IMR-90 (cell line): ENCODE results near the gene ZNF561. TPM values are rescaled to one million over a fixed set of nuclear protein-coding genes. Genes with fewer than 3 reads are reported as not detected.

Source experiments
- ATAC-seq: fragments of 200-7000 bp; cut with Tn5 transposase; 2 replicates; pipeline ENCODE4 v1.9.1; 2020; ENCODE audit warnings: low read depth, mild to moderate bottlenecking, moderate library complexity
- BruUV-seq: library from RNA; stranded (reverse); fragments of 400-500 nt; replicated peaks from 2 replicates; lab custom pipeline; 2021; lab: Mats Ljungman, UMichigan
- CTCF ChIA-PET: fragments of 300-600 bp; formaldehyde crosslinking; extraction: SDS; loops from one replicate; lab custom pipeline; 2021; ENCODE audit warnings: antibody characterized with exemption; lab: Yijun Ruan, JAX
- POLR2A ChIA-PET: fragments of 300-600 bp; sonication (Branson Sonifier 250); formaldehyde crosslinking; loops from one replicate; lab custom pipeline; 2022; ENCODE audit warnings: antibody characterized with exemption; ENCODE audit not compliant: unreplicated experiment; lab: Charles Lee
- DNase-seq: peaks from one replicate; pipeline ENCODE4 v3.0.0; 2013
- H2AFZ ChIP-seq: replicated peaks from 2 replicates; pipeline ENCODE3; 2013; ENCODE audit warnings: low read length, mild to moderate bottlenecking; ENCODE audit not compliant: poor library complexity
- H2AK5ac ChIP-seq: 2 replicates; pipeline ENCODE4 v1.6.1; 2013; ENCODE audit warnings: low read depth, low read length, inconsistent platforms
- H2AK9ac ChIP-seq: replicated peaks from 2 replicates; pipeline ENCODE3; 2013; ENCODE audit warnings: mild to moderate bottlenecking, low read depth, low read length, moderate library complexity; ENCODE audit not compliant: poor library complexity
- H2BK120ac ChIP-seq: 2 replicates; pipeline ENCODE4 v1.6.1; 2013; ENCODE audit warnings: low read depth, low read length, inconsistent platforms
- H2BK15ac ChIP-seq: 3 replicates; pipeline ENCODE4 v1.6.1; 2013; ENCODE audit warnings: low read depth, low read length, inconsistent platforms
- H2BK20ac ChIP-seq: 2 replicates; pipeline ENCODE4 v1.6.1; 2013; ENCODE audit warnings: low read depth, mild to moderate bottlenecking, inconsistent platforms, low read length, moderate library complexity
- H2BK5ac ChIP-seq: 2 replicates; pipeline ENCODE4 v1.6.1; 2013; ENCODE audit warnings: mild to moderate bottlenecking, low read depth, low read length, inconsistent platforms; ENCODE audit not compliant: poor library complexity, severe bottlenecking
- H3K14ac ChIP-seq: replicated peaks from 2 replicates; pipeline ENCODE4 v1.6.1; 2013; ENCODE audit warnings: low read depth, low read length, inconsistent platforms
- H3K18ac ChIP-seq: 2 replicates; pipeline ENCODE4 v1.6.1; 2013; ENCODE audit warnings: low read depth, low read length, control low read depth
- H3K23ac ChIP-seq: 2 replicates; pipeline ENCODE4 v1.6.1; 2013; ENCODE audit warnings: low read depth, low read length, inconsistent platforms
- H3K27ac ChIP-seq: 2 replicates; pipeline ENCODE4 v1.5.1; 2013; ENCODE audit warnings: mild to moderate bottlenecking, control low read depth, low read length; ENCODE audit not compliant: insufficient read depth
- H3K27me3 ChIP-seq: 2 replicates; pipeline ENCODE4 v1.6.1; 2013; ENCODE audit warnings: low read length; ENCODE audit not compliant: control insufficient read depth, insufficient read depth
- H3K36me3 ChIP-seq: 2 replicates; pipeline ENCODE4 v1.6.1; 2013; ENCODE audit warnings: low read length, mixed read lengths; ENCODE audit not compliant: control insufficient read depth, insufficient read depth
- H3K4ac ChIP-seq: 2 replicates; pipeline ENCODE4 v1.6.1; 2013; ENCODE audit warnings: low read depth, low read length, inconsistent platforms
- H3K4me1 ChIP-seq: 2 replicates; pipeline ENCODE4 v1.6.1; 2013; ENCODE audit warnings: low read length, mixed read lengths; ENCODE audit not compliant: control insufficient read depth, insufficient read depth
- H3K4me2 ChIP-seq: 2 replicates; pipeline ENCODE4 v1.6.1; 2013; ENCODE audit warnings: low read depth, mild to moderate bottlenecking, control low read depth, low read length, moderate library complexity
- H3K4me3 ChIP-seq: 2 replicates; pipeline ENCODE4 v1.5.1; 2013; ENCODE audit warnings: low read depth, mild to moderate bottlenecking, control low read depth, low read length, moderate library complexity; ENCODE audit not compliant: insufficient read depth
- H3K56ac ChIP-seq: 2 replicates; pipeline ENCODE4 v1.6.1; 2013; ENCODE audit warnings: low read length, inconsistent platforms; ENCODE audit not compliant: insufficient read depth; ENCODE audit errors: extremely low read depth
- H3K79me1 ChIP-seq, 2 experiments: 2 replicates each; pipeline ENCODE4 v1.6.1; 2013; ENCODE audit warnings: low read length in 2 of 2, inconsistent platforms in 1 of 2, low read depth in 1 of 2
- H3K9ac ChIP-seq: 2 replicates; pipeline ENCODE4 v1.6.1; 2013; ENCODE audit warnings: low read depth, low read length, control low read depth
- H3K9me1 ChIP-seq: 2 replicates; pipeline ENCODE4 v1.6.1; 2013; ENCODE audit warnings: low read length, inconsistent platforms; ENCODE audit not compliant: insufficient read depth
- H3K9me3 ChIP-seq: 2 replicates; pipeline ENCODE4 v1.6.1; 2013; ENCODE audit warnings: low read length; ENCODE audit not compliant: control insufficient read depth, insufficient read depth
- H4K20me1 ChIP-seq: 2 replicates; pipeline ENCODE4 v1.6.1; 2013; ENCODE audit warnings: low read length, inconsistent platforms; ENCODE audit not compliant: insufficient read depth
- H4K5ac ChIP-seq: 2 replicates; pipeline ENCODE4 v1.6.1; 2013; ENCODE audit warnings: mild to moderate bottlenecking, low read depth, low read length, control low read depth
- H4K8ac ChIP-seq, 2 experiments: 2 replicates each; pipeline ENCODE4 v1.6.1; 2013; ENCODE audit warnings: low read depth in 2 of 2, low read length in 2 of 2, control low read depth in 1 of 2, inconsistent platforms in 1 of 2
- H4K91ac ChIP-seq: 2 replicates; pipeline ENCODE4 v1.6.1; 2013; ENCODE audit warnings: low read depth, low read length, inconsistent platforms; ENCODE audit not compliant: insufficient read depth
- BHLHE40 ChIP-seq: fragments of 150-350 bp; IDR thresholded peaks from 2 replicates; pipeline ENCODE4 v1.6.1; 2016; ENCODE audit warnings: mild to moderate bottlenecking, low read depth, low read length
- CEBPB ChIP-seq: IDR thresholded peaks from 2 replicates; pipeline ENCODE4 v1.6.1; 2012; ENCODE audit warnings: low read depth, low read length, improper control_type of control experiment
- CHD1 ChIP-seq: IDR thresholded peaks from 2 replicates; pipeline ENCODE4 v1.6.1; 2012; ENCODE audit warnings: low read depth, low read length, improper control_type of control experiment
- FOS ChIP-seq: fragments of 150-350 bp; IDR thresholded peaks from 2 replicates; pipeline ENCODE4 v1.6.1; 2016; ENCODE audit warnings: low read depth, low read length
- MAFK ChIP-seq: IDR thresholded peaks from 2 replicates; pipeline ENCODE4 v1.6.1; 2012; ENCODE audit warnings: low read depth, low read length, improper control_type of control experiment
- MAZ ChIP-seq: IDR thresholded peaks from 2 replicates; pipeline ENCODE4 v1.6.1; 2012; ENCODE audit warnings: low read depth, mild to moderate bottlenecking, low read length, improper control_type of control experiment, moderate library complexity, borderline replicate concordance
- MXI1 ChIP-seq: IDR thresholded peaks from 2 replicates; pipeline ENCODE4 v1.6.1; 2012; ENCODE audit warnings: low read depth, mild to moderate bottlenecking, low read length, moderate library complexity, borderline replicate concordance
- NFE2L2 ChIP-seq: fragments of 150-350 bp; IDR thresholded peaks from 2 replicates; pipeline ENCODE4 v1.6.1; 2016; ENCODE audit warnings: low read depth, mild to moderate bottlenecking, low read length
- POLR2A ChIP-seq: IDR thresholded peaks from 2 replicates; pipeline ENCODE4 v1.6.1; 2012; ENCODE audit warnings: mild to moderate bottlenecking, low read depth, low read length
- RAD21 ChIP-seq: IDR thresholded peaks from 2 replicates; pipeline ENCODE4 v1.6.1; 2012; ENCODE audit warnings: low read length, improper control_type of control experiment
- RCOR1 ChIP-seq: IDR thresholded peaks from 2 replicates; pipeline ENCODE4 v1.6.1; 2012; ENCODE audit warnings: mild to moderate bottlenecking, low read length, improper control_type of control experiment; ENCODE audit not compliant: insufficient replicate concordance
- RFX5 ChIP-seq: IDR thresholded peaks from 2 replicates; pipeline ENCODE4 v1.8.0; 2012; ENCODE audit warnings: low read depth, mild to moderate bottlenecking, low read length, moderate library complexity
- SMC3 ChIP-seq: fragments of 150-350 bp; IDR thresholded peaks from 2 replicates; pipeline ENCODE4 v1.6.1; 2016; ENCODE audit warnings: low read depth, mild to moderate bottlenecking, antibody characterized with exemption, low read length, moderate library complexity
- WGBS, 2 experiments: methylation state at CpG; one replicate each; pipeline versions ENCODE4 v1.1.5 to v1.1.7; 2013; ENCODE audit warnings: missing lambda C conversion rate in 2 of 2; ENCODE audit not compliant: insufficient read length in 1 of 2; ENCODE audit errors: extremely low coverage in 2 of 2; 5-methylcytosine and 5-hydroxymethylcytosine counted together
- dilution Hi-C: fragments of 300-500 bp; cut with HindIII; formaldehyde crosslinking; loops from one replicate; pipeline ENCODE4 v1.14.3; 2018; ENCODE audit warnings: low sequenced_read_pairs; ENCODE audit not compliant: unreplicated experiment
- in situ Hi-C: fragments of 300-500 bp; cut with MboI; formaldehyde crosslinking; loops from 3 replicates; pipeline ENCODE4 v1.14.3; 2019; ENCODE audit warnings: low sequenced_read_pairs, inconsistent platforms, mixed read lengths
- intact Hi-C: fragments of 100-400 bp; cut with micrococcal nuclease; formaldehyde crosslinking; loops from 2 replicates; pipeline ENCODE4 v1.10.0; 2022
- polyA plus RNA-seq, 3 experiments: library from polyadenylated mRNA; depleted of rRNA; stranded (reverse); fragments of >200 nt; gene quantifications; 2 replicates each; pipeline ENCODE4 v1.2.3, GENCODE V29; 2012; ENCODE audit warnings: low replicate concordance in 1 of 3
- total RNA-seq: library from RNA; depleted of rRNA; stranded (reverse); fragments of >200 nt; gene quantifications from 2 replicates; pipeline ENCODE4 v1.2.3, GENCODE V29; 2012
- TF ChIP-seq, protein P1 (sequence below): conservative IDR thresholded peaks from 2 replicates; pipeline ENCODE4 v1.5.1; 2012; ENCODE audit warnings: mild to moderate bottlenecking, low read depth, low read length, improper control_type of control experiment
- TF ChIP-seq, protein P2 (sequence below): fragments of 150-350 bp; IDR thresholded peaks from 2 replicates; pipeline ENCODE4 v1.6.1; 2016; ENCODE audit warnings: low read depth, mild to moderate bottlenecking, low read length, moderate library complexity, borderline replicate concordance
- TF ChIP-seq, protein P3 (sequence below): fragments of 150-350 bp; IDR thresholded peaks from 2 replicates; pipeline ENCODE4 v1.6.1; 2017; ENCODE audit warnings: mild to moderate bottlenecking, antibody characterized with exemption, low read length, low read depth

Gene ZNF561
- total and polyA plus RNA-seq, 2 of the 4 experiments (the other 2 are of a cell fraction), result 22.5 to 38.9 TPM

DNA sequence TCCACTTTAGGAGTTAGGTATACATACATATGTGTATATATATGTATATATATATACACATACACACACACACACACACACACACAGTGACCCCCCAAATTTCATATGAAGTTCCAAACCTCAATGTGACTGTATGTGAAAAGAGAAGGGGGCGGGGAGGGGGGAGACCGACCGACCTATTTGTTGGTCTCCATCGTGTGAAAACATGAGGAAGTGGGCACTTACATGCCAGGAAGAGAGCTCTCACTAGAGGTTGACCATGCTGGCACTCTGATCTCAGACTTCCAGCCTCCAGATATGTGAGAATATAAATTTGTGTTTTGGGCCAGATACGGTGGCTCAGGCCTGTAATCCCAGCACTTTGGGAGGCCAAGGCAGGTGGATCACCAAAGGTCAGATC is 29.3 kb upstream of the ZNF561 start:
- H4K8ac ChIP-seq, result no peak overlapping the region
- WGBS, 2 experiments, result 82% methylated on average over 3 of the region's 5 CpGs; no CpG with 5 or more reads in 1 of the 2 experiments
- no peak overlapping the region for H4K91ac ChIP-seq
- H2BK120ac ChIP-seq, result no peak overlapping the region
- no peaks in the 10 kb centered on the region for H3K4me1 ChIP-seq
- peaks cover 16 to 27% of the 10 kb centered on the region in 2 experiments; a peak in 3 of 4 replicates for H3K79me1 ChIP-seq
- in situ Hi-C loops, result no loop called here
- dilution Hi-C loops, result no loop called here
- no peak overlapping the region for H3K9ac ChIP-seq
- H3K56ac ChIP-seq, result no peak overlapping the region
- H3K14ac ChIP-seq, result no peak overlapping the region
- no TSS peak for BruUV-seq
- no peak overlapping the region for H2BK5ac ChIP-seq
- H3K27ac ChIP-seq, result no peak overlapping the region
- ATAC-seq (no peak), DNase-seq (no peak)
- no peaks in the 10 kb centered on the region for H4K20me1 ChIP-seq
- no peak overlapping the region for H3K4me2 ChIP-seq
- H3K4ac ChIP-seq, result no peak overlapping the region
- no peak overlapping the region for H2BK20ac ChIP-seq
- no peak overlapping the region for H2AFZ ChIP-seq
- H2AK5ac ChIP-seq, result no peak overlapping the region
- CTCF ChIA-PET, result no interaction called here
- intact Hi-C loops, result no loop called here
- TF ChIP-seq, protein P1, sequence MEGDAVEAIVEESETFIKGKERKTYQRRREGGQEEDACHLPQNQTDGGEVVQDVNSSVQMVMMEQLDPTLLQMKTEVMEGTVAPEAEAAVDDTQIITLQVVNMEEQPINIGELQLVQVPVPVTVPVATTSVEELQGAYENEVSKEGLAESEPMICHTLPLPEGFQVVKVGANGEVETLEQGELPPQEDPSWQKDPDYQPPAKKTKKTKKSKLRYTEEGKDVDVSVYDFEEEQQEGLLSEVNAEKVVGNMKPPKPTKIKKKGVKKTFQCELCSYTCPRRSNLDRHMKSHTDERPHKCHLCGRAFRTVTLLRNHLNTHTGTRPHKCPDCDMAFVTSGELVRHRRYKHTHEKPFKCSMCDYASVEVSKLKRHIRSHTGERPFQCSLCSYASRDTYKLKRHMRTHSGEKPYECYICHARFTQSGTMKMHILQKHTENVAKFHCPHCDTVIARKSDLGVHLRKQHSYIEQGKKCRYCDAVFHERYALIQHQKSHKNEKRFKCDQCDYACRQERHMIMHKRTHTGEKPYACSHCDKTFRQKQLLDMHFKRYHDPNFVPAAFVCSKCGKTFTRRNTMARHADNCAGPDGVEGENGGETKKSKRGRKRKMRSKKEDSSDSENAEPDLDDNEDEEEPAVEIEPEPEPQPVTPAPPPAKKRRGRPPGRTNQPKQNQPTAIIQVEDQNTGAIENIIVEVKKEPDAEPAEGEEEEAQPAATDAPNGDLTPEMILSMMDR, result no peak
- TF ChIP-seq RCOR1, result no peak
- TF ChIP-seq POLR2A, result no peak
- TF ChIP-seq MXI1, result no peak
- no peak for TF ChIP-seq RAD21
- TF ChIP-seq, protein P2, sequence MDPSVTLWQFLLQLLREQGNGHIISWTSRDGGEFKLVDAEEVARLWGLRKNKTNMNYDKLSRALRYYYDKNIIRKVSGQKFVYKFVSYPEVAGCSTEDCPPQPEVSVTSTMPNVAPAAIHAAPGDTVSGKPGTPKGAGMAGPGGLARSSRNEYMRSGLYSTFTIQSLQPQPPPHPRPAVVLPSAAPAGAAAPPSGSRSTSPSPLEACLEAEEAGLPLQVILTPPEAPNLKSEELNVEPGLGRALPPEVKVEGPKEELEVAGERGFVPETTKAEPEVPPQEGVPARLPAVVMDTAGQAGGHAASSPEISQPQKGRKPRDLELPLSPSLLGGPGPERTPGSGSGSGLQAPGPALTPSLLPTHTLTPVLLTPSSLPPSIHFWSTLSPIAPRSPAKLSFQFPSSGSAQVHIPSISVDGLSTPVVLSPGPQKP, result no peak
- TF ChIP-seq MAZ, result no peak
- TF ChIP-seq, protein P3, sequence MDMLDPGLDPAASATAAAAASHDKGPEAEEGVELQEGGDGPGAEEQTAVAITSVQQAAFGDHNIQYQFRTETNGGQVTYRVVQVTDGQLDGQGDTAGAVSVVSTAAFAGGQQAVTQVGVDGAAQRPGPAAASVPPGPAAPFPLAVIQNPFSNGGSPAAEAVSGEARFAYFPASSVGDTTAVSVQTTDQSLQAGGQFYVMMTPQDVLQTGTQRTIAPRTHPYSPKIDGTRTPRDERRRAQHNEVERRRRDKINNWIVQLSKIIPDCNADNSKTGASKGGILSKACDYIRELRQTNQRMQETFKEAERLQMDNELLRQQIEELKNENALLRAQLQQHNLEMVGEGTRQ, result no peak
- no peak for TF ChIP-seq SMC3
- TF ChIP-seq BHLHE40, result no peak
- TF ChIP-seq FOS, result no peak
- TF ChIP-seq RFX5, result no peak
- TF ChIP-seq MAFK, result no peak
- no peak for TF ChIP-seq CEBPB
- no peak for TF ChIP-seq NFE2L2
- no peak for TF ChIP-seq CHD1
- H2AK9ac ChIP-seq, result no peak overlapping the region
- POLR2A ChIA-PET, result no interaction called here
- no peaks in the 10 kb centered on the region for H3K9me1 ChIP-seq
- H3K23ac ChIP-seq, result no peak overlapping the region
- H3K9me3 ChIP-seq, result peaks cover 39% of the 10 kb centered on the region
- no peak overlapping the region for H4K5ac ChIP-seq
- peaks cover 54% of the 10 kb centered on the region for H3K36me3 ChIP-seq
- no peaks in the 10 kb centered on the region for H3K27me3 ChIP-seq
- H3K18ac ChIP-seq, result no peak overlapping the region
- no peak overlapping the region for H2BK15ac ChIP-seq
- no peak overlapping the region for H3K4me3 ChIP-seq
